Panc1 (cell line): Measurements from ENCODE around the gene JUND. TPM values are rescaled to one million over a fixed set of nuclear protein-coding genes. Genes with fewer than 3 reads are reported as not detected.

Experiments
- ATAC-seq: fragments of 200-7000 bp; cut with Tn5 transposase; 2 replicates; pipeline ENCODE4 v1.9.1; 2020; ENCODE audit warnings: mild to moderate bottlenecking, moderate library complexity
- BruUV-seq: library from RNA; stranded (reverse); fragments of 400-500 nt; replicated peaks from 2 replicates; lab custom pipeline; 2021; lab: Mats Ljungman, UMichigan
- CTCF ChIA-PET: fragments of 300-600 bp; sonication (Branson Sonifier 250); formaldehyde crosslinking; loops from one replicate; lab custom pipeline; 2022; ENCODE audit warnings: antibody characterized with exemption; lab: Charles Lee
- POLR2A ChIA-PET: fragments of 300-600 bp; sonication (Branson Sonifier 250); formaldehyde crosslinking; loops from one replicate; lab custom pipeline; 2022; ENCODE audit warnings: antibody characterized with exemption; lab: Charles Lee
- DNase-seq: peaks from one replicate; pipeline ENCODE4 v3.0.0-alpha.2; 2010; ENCODE audit warnings: low read depth, low spot score
- H3K27ac ChIP-seq: 2 replicates; pipeline ENCODE4 v1.5.1; 2011; ENCODE audit warnings: mild to moderate bottlenecking, low read length, inconsistent platforms
- H3K27me3 ChIP-seq: fragments of 200-500 bp; sonication (Bioruptor generic); 2 replicates; pipeline ENCODE4 v1.6.0; 2014; ENCODE audit warnings: low read length, inconsistent platforms; ENCODE audit not compliant: control insufficient read depth, insufficient read depth
- H3K36me3 ChIP-seq: fragments of 200-500 bp; sonication (Bioruptor generic); 2 replicates; pipeline ENCODE4 v1.5.1; 2014; ENCODE audit warnings: inconsistent platforms, mild to moderate bottlenecking, low read length, moderate library complexity; ENCODE audit not compliant: control insufficient read depth, insufficient read depth
- H3K4me1 ChIP-seq: 2 replicates; pipeline ENCODE4 v1.5.1; 2011; ENCODE audit warnings: inconsistent platforms, mild to moderate bottlenecking, low read length, moderate library complexity; ENCODE audit not compliant: control insufficient read depth, insufficient read depth
- H3K4me3 ChIP-seq, 2 experiments: 2 replicates each; pipeline ENCODE4 v1.5.1; 2011 to 2012; ENCODE audit warnings: low read depth in 2 of 2, low read length in 2 of 2, mild to moderate bottlenecking in 2 of 2, inconsistent platforms in 1 of 2, moderate library complexity in 1 of 2
- H3K9me3 ChIP-seq: fragments of 200-500 bp; sonication (Bioruptor generic); 2 replicates; pipeline ENCODE4 v1.5.1; 2014; ENCODE audit warnings: low read depth, mild to moderate bottlenecking, inconsistent platforms, low read length, moderate library complexity; ENCODE audit not compliant: control insufficient read depth, insufficient read depth
- POLR2AphosphoS5 ChIP-seq: IDR thresholded peaks from 2 replicates; pipeline ENCODE4 v1.6.1; 2012; ENCODE audit warnings: mild to moderate bottlenecking, low read depth, low read length, moderate library complexity
- SIN3A ChIP-seq: IDR thresholded peaks from 2 replicates; pipeline ENCODE4 v1.6.1; 2012; ENCODE audit warnings: low read depth, mild to moderate bottlenecking, low read length, moderate library complexity, borderline replicate concordance; ENCODE audit not compliant: insufficient read depth
- TCF7L2 ChIP-seq: IDR thresholded peaks from 2 replicates; pipeline ENCODE4 v1.6.1; 2011; ENCODE audit warnings: mild to moderate bottlenecking, low read depth, low read length, inconsistent platforms
- in situ Hi-C: cut with HindIII; loops from 2 replicates; pipeline ENCODE4 v1.10.0; 2016; ENCODE audit warnings: low sequenced_read_pairs, low pct_unique_long_range_greater_than_20kb
- intact Hi-C: fragments of 100-400 bp; cut with micrococcal nuclease; formaldehyde crosslinking; loops from one replicate; pipeline ENCODE4 v1.10.0; 2022; ENCODE audit not compliant: unreplicated experiment
- total RNA-seq: library from RNA; stranded (reverse); gene quantifications from one replicate; pipeline ENCODE4 v1.2.1, GENCODE V29; 2021; ENCODE audit not compliant: unreplicated experiment
- TF ChIP-seq, protein P1 (sequence below), 2 experiments: IDR thresholded peaks; 2 replicates each; pipeline ENCODE4 v1.6.1; 2011 to 2012; ENCODE audit warnings: low read depth in 2 of 2, control low read depth in 1 of 2, low read length in 1 of 2, mild to moderate bottlenecking in 1 of 2, moderate library complexity in 1 of 2; ENCODE audit not compliant: insufficient read depth in 1 of 2
- TF ChIP-seq, protein P2 (sequence below): fragments of 450-650 bp; IDR thresholded peaks from 2 replicates; pipeline ENCODE4 v1.5.1; 2017; ENCODE audit warnings: mild to moderate bottlenecking

JUND gene
- total RNA-seq, 1 experiment from 2014 or later = 130 TPM

DNA sequence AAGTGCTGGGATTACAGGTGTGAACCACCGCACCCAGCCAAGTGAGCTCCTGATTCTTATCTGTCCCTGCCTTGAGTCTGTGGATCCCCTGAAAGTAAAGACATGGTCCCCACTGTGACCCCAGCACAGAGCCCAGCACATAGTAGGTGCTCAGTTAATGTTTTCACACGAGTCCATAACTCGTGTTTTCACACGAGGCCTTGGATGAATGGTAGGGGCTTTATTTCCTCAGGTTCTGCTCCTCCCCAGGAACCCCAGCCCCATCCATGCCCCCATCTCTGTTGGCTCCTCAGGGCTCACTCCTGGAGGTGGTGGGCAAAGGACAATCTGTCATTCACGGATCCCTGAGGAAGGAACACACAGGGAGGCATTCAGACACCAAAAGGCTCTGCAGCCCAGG lies 31.6 kb downstream of the JUND start:
- Histone ChIP-seq H3K36me3 (no peaks in the 10 kb centered on the region), H3K9me3 (no peaks in the 10 kb centered on the region), H3K4me1 (no peaks in the 10 kb centered on the region), H3K4me3 (no peak overlapping the region), H3K27me3 (no peaks in the 10 kb centered on the region), H3K27ac (no peak overlapping the region)
- ATAC-seq (no peak), DNase-seq (no peak)
- in situ Hi-C loops = no loop called here
- TF ChIP-seq POLR2AphosphoS5 (no peak), TCF7L2 (no peak), SIN3A (no peak)
- TF ChIP-seq, protein P1, sequence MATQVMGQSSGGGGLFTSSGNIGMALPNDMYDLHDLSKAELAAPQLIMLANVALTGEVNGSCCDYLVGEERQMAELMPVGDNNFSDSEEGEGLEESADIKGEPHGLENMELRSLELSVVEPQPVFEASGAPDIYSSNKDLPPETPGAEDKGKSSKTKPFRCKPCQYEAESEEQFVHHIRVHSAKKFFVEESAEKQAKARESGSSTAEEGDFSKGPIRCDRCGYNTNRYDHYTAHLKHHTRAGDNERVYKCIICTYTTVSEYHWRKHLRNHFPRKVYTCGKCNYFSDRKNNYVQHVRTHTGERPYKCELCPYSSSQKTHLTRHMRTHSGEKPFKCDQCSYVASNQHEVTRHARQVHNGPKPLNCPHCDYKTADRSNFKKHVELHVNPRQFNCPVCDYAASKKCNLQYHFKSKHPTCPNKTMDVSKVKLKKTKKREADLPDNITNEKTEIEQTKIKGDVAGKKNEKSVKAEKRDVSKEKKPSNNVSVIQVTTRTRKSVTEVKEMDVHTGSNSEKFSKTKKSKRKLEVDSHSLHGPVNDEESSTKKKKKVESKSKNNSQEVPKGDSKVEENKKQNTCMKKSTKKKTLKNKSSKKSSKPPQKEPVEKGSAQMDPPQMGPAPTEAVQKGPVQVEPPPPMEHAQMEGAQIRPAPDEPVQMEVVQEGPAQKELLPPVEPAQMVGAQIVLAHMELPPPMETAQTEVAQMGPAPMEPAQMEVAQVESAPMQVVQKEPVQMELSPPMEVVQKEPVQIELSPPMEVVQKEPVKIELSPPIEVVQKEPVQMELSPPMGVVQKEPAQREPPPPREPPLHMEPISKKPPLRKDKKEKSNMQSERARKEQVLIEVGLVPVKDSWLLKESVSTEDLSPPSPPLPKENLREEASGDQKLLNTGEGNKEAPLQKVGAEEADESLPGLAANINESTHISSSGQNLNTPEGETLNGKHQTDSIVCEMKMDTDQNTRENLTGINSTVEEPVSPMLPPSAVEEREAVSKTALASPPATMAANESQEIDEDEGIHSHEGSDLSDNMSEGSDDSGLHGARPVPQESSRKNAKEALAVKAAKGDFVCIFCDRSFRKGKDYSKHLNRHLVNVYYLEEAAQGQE (IDR thresholded peaks at IDR 0.05; ENCODE audit: insufficient read depth in 1 of 2, low read depth in 2 of 2, low read length in 1 of 2) = no peak
- TF ChIP-seq, protein P2, sequence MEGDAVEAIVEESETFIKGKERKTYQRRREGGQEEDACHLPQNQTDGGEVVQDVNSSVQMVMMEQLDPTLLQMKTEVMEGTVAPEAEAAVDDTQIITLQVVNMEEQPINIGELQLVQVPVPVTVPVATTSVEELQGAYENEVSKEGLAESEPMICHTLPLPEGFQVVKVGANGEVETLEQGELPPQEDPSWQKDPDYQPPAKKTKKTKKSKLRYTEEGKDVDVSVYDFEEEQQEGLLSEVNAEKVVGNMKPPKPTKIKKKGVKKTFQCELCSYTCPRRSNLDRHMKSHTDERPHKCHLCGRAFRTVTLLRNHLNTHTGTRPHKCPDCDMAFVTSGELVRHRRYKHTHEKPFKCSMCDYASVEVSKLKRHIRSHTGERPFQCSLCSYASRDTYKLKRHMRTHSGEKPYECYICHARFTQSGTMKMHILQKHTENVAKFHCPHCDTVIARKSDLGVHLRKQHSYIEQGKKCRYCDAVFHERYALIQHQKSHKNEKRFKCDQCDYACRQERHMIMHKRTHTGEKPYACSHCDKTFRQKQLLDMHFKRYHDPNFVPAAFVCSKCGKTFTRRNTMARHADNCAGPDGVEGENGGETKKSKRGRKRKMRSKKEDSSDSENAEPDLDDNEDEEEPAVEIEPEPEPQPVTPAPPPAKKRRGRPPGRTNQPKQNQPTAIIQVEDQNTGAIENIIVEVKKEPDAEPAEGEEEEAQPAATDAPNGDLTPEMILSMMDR = no peak
- intact Hi-C loops = loop anchor here (5.0 kb wide), 1 partner anchor 43 kb away; no protein-coding TSS in a partner anchor
- CTCF ChIA-PET = interaction anchor here (1.2 kb wide), 1 partner anchor 41 kb away, joined by 10 read pairs; no protein-coding TSS in a partner anchor
- BruUV-seq = no TSS peak
- POLR2A ChIA-PET = no interaction called here

DNA sequence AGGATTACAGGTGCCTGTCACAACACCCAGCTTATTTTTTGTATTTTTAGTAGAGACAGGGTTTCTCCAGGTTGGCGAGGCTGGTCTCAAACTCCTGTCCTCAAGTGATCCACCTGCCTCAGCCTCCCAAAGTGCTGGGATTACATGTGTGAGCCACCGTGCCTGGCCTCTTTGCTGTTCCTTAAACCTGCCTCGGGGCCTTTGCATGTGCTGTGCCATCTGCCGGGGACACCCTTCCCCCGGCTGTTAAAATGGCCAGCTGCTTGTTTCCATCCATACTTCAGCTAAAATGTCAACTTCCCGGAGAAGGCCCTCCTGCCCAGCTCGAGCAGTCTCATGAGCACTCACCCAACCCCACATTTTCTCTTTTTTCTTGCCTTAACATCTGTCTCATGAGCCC lies 36.1 kb downstream of the JUND start:
- ChIA-PET CTCF (interaction anchor here (0.5 kb wide), 1 partner anchor 37 kb away, joined by 5 read pairs; no protein-coding TSS in a partner anchor), POLR2A (interaction anchor here (0.5 to 1.1 kb wide), 4 partner anchors 30 to 127 kb away, joined by 3 to 12 read pairs (median 6); no protein-coding TSS in a partner anchor)
- Histone ChIP-seq H3K9me3 (no peaks in the 10 kb centered on the region), H3K4me1 (no peaks in the 10 kb centered on the region), H3K36me3 (no peaks in the 10 kb centered on the region), H3K27me3 (no peaks in the 10 kb centered on the region), H3K27ac (no peak overlapping the region), H3K4me3 (no peak overlapping the region)
- intact Hi-C loops (no loop called here), in situ Hi-C loops (no loop called here)
- ATAC-seq = no peak
- DNase-seq = no peak
- no peak for TF ChIP-seq TCF7L2
- TF ChIP-seq, protein P1 (IDR thresholded peaks at IDR 0.05; ENCODE audit: insufficient read depth in 1 of 2, low read depth in 2 of 2, low read length in 1 of 2) = no peak
- TF ChIP-seq SIN3A = no peak
- TF ChIP-seq POLR2AphosphoS5 = no peak
- TF ChIP-seq, protein P2 = no peak
- no TSS peak for BruUV-seq
